Measurements from ENCODE around the gene ITPR1. TPM values are rescaled to one million over a fixed set of nuclear protein-coding genes. Genes with fewer than 3 reads are reported as not detected.

The ITPR1 gene
- total RNA-seq, 2 donors from 2014 or later, result 5.9 TPM

DNA sequence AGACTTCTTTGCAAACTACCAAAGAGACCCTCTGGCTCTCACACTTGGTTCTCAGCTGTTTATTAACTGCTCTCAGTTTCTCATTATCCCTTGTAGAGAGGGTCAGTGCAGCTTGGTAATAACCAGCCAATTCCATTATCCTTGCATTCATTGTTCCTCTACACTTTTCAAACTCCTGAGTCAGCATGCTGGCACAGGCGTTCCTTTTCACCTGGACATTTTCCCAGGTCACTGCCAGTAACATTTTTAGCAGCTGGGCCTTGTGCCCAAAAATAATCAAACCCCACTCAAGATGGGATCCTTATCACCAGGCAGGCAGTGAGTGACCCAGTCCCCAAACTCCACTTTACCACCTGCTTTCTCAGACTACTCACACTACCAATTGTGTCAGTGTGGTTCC is 21.2 kb upstream of the ITPR1 start:
- H3K4me3 Mint-ChIP-seq, result no peak overlapping the region
- peaks cover 2% of the 10 kb centered on the region for H3K9me3 Mint-ChIP-seq
- H3K27ac ChIP-seq (ENCODE audit: low read depth, low read length), result no peak overlapping the region
- peaks cover 3% of the 10 kb centered on the region for H3K4me1 Mint-ChIP-seq
- no peak overlapping the region for H3K27ac Mint-ChIP-seq
- no peaks in the 10 kb centered on the region for H3K4me1 ChIP-seq (ENCODE audit: control insufficient read depth, insufficient read depth, low read length)
- no peak overlapping the region for H3K9ac ChIP-seq (ENCODE audit: extremely low read depth, low read length, poor library complexity, severe bottlenecking)
- peaks cover 33% of the 10 kb centered on the region for H3K27me3 Mint-ChIP-seq (ENCODE audit: insufficient read depth)
- no peaks in the 10 kb centered on the region for H3K9me3 ChIP-seq (ENCODE audit: control insufficient read depth, low read length)
- TF ChIP-seq CTCF (conservative IDR thresholded peaks at IDR 0.05), result no peak
- no peak overlapping the region for H3K4me3 ChIP-seq (ENCODE audit: low read length)
- no peak for DNase-seq
- no peaks in the 10 kb centered on the region for H3K36me3 Mint-ChIP-seq (ENCODE audit: low read depth)
- WGBS, 2 experiments (ENCODE audit: insufficient coverage in 1 of 2, insufficient read length in 1 of 2), result 76 to 100% methylated on average over 1 of the region's 1 CpG
- H3K36me3 ChIP-seq (ENCODE audit: control insufficient read depth, insufficient read depth, low read length), result no peaks in the 10 kb centered on the region
- H3K27me3 ChIP-seq (ENCODE audit: control insufficient read depth, insufficient read depth, low read length, poor library complexity, severe bottlenecking), result peaks cover 14% of the 10 kb centered on the region

DNA sequence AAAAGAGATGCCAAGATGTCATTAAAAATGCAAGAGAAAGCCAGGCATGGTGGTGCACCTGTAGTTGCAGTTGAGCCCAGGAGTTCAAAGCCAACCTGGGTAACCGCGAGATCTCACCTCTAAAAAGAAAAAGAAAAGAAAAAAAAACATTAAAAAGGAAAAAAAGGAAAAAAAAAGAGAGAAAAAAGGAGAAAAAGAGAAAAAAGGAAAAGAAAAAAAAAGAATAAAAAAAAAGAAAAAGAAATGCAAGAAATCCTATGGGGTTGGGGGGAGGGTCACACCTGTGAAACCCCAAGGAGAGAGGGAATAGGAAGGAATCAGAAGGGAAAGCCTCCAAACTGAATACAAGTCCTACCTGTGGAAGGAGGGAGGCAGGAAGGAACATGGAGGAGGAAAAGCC is 20.8 kb upstream of the ITPR1 start:
- no peak for TF ChIP-seq CTCF (conservative IDR thresholded peaks at IDR 0.05)
- H3K36me3 Mint-ChIP-seq (ENCODE audit: low read depth), result no peaks in the 10 kb centered on the region
- H3K9me3 ChIP-seq (ENCODE audit: control insufficient read depth, low read length), result no peaks in the 10 kb centered on the region
- 92% methylated on average over 2 of the region's 2 CpGs; no CpG with 5 or more reads in 1 of the 2 experiments for WGBS, 2 experiments (ENCODE audit: insufficient coverage in 1 of 2, insufficient read length in 1 of 2)
- no peak for DNase-seq
- H3K4me3 ChIP-seq (ENCODE audit: low read length), result no peak overlapping the region
- no peak overlapping the region for H3K27ac ChIP-seq (ENCODE audit: low read depth, low read length)
- peaks cover 18% of the 10 kb centered on the region for H3K27me3 ChIP-seq (ENCODE audit: control insufficient read depth, insufficient read depth, low read length, poor library complexity, severe bottlenecking)
- H3K36me3 ChIP-seq (ENCODE audit: control insufficient read depth, insufficient read depth, low read length), result no peaks in the 10 kb centered on the region
- no peak overlapping the region for H3K9ac ChIP-seq (ENCODE audit: extremely low read depth, low read length, poor library complexity, severe bottlenecking)
- peaks cover 1% of the 10 kb centered on the region for H3K4me1 Mint-ChIP-seq
- H3K27ac Mint-ChIP-seq, result no peak overlapping the region
- no peaks in the 10 kb centered on the region for H3K4me1 ChIP-seq (ENCODE audit: control insufficient read depth, insufficient read depth, low read length)
- peaks cover 2% of the 10 kb centered on the region for H3K9me3 Mint-ChIP-seq
- H3K4me3 Mint-ChIP-seq, result no peak overlapping the region
- H3K27me3 Mint-ChIP-seq (ENCODE audit: insufficient read depth), result peaks cover 37% of the 10 kb centered on the region

GRCh38 chr3:4472766-4473165 is 20.4 kb upstream of the ITPR1 start:
- Histone ChIP-seq H3K9me3 (ENCODE audit: control insufficient read depth, low read length) (no peaks in the 10 kb centered on the region), H3K27ac (ENCODE audit: low read depth, low read length) (no peak overlapping the region), H3K27me3 (ENCODE audit: control insufficient read depth, insufficient read depth, low read length, poor library complexity, severe bottlenecking) (peaks cover 22% of the 10 kb centered on the region), H3K9ac (ENCODE audit: extremely low read depth, low read length, poor library complexity, severe bottlenecking) (no peak overlapping the region), H3K4me3 (ENCODE audit: low read length) (no peak overlapping the region), H3K36me3 (ENCODE audit: control insufficient read depth, insufficient read depth, low read length) (no peaks in the 10 kb centered on the region), H3K4me1 (ENCODE audit: control insufficient read depth, insufficient read depth, low read length) (no peaks in the 10 kb centered on the region)
- H3K4me1 Mint-ChIP-seq, result no peaks in the 10 kb centered on the region
- no peaks in the 10 kb centered on the region for H3K36me3 Mint-ChIP-seq (ENCODE audit: low read depth)
- peaks cover 37% of the 10 kb centered on the region for H3K27me3 Mint-ChIP-seq (ENCODE audit: insufficient read depth)
- no peak overlapping the region for H3K4me3 Mint-ChIP-seq
- WGBS, 2 experiments (ENCODE audit: insufficient coverage in 1 of 2, insufficient read length in 1 of 2), result 94% methylated on average over 2 of the region's 2 CpGs
- H3K27ac Mint-ChIP-seq, result no peak overlapping the region
- TF ChIP-seq CTCF (conservative IDR thresholded peaks at IDR 0.05), result no peak
- H3K9me3 Mint-ChIP-seq, result no peaks in the 10 kb centered on the region
- DNase-seq, result no peak
